Activated naive CD4-positive, alpha-beta T cell treated with anti-CD3 and anti-CD28 coated beads, Interleukin-2, amount 50 U/mL, for 16 hours (primary cell): ENCODE measurements around the gene MYPN.
"Not testable (repeated sequence)": the region's sequence is repeated elsewhere in the genome, so short reads cannot be mapped to it uniquely, and the experiment has no call there.

Experiments
- DNase-seq: peaks from one replicate; pipeline ENCODE4 v3.0.0-alpha.2; 2020

Gene MYPN

GRCh38 chr10:68135922-68136792 lies 26.9 kb downstream of the MYPN start:
- DNase-seq = no peak

DNA sequence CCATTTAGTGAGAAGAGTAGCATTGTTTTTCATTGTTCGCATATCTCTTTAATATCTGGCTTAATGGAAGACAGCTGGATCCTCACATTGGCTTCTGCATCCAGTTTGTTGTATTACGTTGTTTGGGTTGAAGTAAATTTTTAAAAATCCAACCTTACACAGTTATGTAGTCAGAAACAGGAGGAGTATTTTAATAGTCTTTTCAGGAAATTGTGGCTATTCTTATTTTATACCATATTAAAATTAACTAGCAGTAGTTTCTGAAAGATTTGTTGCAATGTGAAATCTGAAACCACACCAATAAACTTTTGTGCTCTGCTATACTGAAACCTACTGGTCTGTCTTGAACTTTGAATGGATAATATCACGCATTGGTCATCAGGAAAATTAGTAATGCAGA lies 27.9 kb downstream of the MYPN start:
- no peak for DNase-seq

GRCh38 chr10:68138526-68138925 lies 29.2 kb downstream of the MYPN start:
- no peak for DNase-seq

DNA sequence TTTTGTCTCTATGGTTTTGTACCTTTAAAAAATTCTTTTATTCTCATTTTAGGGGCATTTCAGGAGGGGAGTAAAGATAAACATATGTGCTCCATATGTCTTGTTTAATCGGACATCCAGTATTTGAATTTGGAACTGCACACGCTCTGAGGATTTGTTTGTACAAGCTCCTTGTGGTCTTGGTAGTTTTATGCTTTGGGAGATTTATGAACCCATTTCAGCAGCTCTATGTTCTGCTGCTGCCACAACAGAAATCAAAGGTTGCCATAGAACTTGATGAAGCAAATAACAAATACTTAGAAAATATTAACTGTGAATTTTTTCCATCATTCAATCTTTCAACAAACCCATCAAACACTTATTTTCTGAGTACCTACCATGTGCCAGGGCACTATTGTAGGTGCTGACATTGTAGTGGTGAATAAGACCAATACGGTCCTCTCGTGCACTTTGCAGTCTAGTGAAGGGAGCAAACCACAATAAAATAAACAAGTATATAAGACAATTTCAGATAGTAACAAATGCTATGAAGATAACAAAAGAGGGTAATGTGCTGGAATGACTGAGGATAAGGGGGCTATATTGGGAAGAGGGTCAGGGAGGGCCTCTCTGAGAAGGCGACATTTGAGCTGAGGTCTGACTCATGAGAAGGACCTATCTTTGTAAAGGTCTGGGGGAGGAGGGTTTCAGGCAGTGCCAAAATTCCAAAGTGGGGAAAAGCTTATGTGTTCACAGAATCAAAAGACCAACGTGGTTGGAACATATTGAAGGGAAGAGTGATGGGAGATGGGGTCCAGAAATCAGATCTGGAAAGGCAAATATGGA lies 30.4 kb downstream of the MYPN start:
- no peak for DNase-seq

DNA sequence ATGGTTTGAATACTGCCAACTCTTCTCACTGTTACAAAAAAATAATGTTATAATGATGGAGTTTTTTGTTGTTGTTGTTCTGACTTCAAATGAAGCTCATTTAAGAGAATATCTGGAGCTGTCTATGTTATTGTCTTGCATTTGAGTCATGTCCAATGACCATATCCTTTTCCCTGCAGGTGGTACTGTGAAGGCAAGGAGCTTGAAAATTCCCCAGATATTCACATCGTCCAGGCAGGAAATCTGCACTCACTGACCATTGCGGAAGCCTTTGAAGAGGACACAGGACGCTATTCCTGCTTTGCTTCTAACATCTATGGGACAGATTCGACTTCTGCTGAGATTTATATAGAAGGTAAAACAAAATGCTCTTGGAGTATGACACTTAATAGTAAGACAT lies 33.5 kb downstream of the MYPN start:
- no peak for DNase-seq

GRCh38 chr10:68144709-68145108 lies 35.4 kb downstream of the MYPN start:
- no peak for DNase-seq

- DNase-seq = no peak
Measured at GRCh38 chr10:68145705-68146104, 36.4 kb downstream of the MYPN start.

DNA sequence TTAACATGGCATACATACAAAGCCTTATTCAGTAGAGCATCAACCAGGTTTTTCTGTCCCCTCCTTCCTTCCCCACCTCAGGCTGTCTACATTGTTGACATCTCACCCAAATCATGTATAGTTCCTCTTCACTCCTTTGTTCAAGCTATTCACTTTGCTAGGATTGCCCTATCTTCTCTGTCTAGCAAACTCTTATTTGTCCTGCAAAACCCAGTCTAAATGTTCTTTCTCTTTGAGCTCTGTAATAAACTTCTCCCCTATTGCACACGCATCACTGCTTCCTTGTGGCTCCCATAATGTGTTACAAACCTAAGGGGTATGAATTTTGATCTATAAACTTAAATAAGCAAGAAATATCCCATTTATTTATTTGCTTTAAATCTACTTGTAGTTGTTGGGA lies 36.8 kb downstream of the MYPN start:
- DNase-seq = no peak

DNA sequence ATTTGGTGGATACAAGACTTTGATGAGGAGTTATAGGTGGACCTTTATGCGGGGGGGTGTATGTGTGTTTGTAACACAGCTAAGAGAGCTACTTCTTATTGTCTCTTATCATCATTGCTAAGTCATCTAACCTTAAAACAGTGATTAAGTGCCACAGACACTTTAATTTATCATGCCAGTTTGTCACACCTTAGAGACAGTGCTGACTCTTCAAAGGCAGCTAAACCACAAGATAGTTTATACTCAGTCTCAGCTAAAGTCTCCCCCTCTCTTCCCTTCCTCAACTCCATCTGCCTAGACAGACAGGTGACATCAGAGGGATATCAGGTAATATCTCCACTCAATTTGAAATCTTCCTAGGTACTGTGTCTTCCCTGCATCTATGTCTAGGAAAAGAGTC lies 42.2 kb downstream of the MYPN start:
- DNase-seq = no peak

DNA sequence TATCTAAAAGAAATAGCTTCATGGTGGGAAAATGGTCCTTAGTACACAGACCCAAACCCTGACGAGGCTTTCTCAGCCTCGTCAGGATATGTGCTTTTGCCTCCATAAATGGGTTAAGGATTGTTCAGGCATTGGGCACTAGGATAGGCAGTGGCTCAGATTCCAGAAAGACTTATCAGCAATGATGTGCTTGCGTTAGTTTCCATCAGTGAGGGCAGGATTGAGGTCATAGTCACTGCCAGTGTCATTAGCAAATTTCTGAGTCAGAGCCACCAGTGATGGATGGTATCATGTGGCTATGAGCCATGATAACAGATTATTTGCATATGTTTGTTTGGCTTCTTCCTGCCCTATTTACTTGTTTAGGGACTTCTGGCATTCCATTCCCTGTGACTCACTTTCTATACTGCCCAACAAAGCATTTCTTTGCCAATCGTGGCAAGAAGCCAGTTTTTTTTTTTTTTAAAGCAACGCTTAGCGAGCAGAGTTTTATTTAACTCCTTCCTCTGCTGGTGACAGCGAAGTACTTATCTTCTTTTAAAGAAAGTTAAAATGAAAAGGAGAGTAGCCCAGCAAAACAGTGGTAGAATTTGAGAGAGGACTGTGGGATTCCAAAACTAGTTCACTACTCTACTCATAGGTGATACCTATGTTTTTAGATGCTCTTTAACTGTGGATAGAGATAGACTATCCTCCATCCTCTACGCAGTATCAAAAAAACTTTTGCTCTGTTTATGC lies 44.4 kb downstream of the MYPN start:
- no peak for DNase-seq

GRCh38 chr10:68154211-68154497 lies 44.9 kb downstream of the MYPN start:
- no peak for DNase-seq

GRCh38 chr10:68155615-68156210 lies 46.4 kb downstream of the MYPN start:
- no peak for DNase-seq

- DNase-seq = peak; percentile 60
Measured at GRCh38 chr10:68156373-68157185, 47.3 kb downstream of the MYPN start.

- not testable (repeated sequence) for DNase-seq
Measured at GRCh38 chr10:68157522-68157921, 48.2 kb downstream of the MYPN start.

- DNase-seq = no peak
Measured at GRCh38 chr10:68158031-68158430, 48.7 kb downstream of the MYPN start.

DNA sequence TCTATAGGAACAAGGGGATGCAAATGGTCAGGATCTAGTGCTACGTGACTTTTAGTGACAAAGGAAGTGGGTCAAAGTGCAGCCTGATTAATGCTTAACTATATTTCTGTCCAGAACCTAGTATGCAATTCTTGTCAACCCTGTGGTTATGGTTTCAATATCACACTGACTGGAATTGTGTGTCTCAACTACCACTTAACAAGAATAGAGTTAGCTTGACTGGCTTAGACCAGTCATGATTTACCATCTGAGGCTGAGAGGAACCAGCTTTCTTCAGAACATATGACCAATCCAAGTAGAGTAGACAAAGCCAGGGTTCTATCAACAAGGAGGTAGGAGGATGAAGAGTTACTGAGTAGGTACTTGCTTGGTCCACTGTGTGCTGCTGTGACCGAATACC lies 54.4 kb downstream of the MYPN start:
- DNase-seq = no peak

- DNase-seq = no peak
Measured at GRCh38 chr10:68165643-68166042, 56.4 kb downstream of the MYPN start.

GRCh38 chr10:68166871-68167585 lies 57.7 kb downstream of the MYPN start:
- DNase-seq = no peak

DNA sequence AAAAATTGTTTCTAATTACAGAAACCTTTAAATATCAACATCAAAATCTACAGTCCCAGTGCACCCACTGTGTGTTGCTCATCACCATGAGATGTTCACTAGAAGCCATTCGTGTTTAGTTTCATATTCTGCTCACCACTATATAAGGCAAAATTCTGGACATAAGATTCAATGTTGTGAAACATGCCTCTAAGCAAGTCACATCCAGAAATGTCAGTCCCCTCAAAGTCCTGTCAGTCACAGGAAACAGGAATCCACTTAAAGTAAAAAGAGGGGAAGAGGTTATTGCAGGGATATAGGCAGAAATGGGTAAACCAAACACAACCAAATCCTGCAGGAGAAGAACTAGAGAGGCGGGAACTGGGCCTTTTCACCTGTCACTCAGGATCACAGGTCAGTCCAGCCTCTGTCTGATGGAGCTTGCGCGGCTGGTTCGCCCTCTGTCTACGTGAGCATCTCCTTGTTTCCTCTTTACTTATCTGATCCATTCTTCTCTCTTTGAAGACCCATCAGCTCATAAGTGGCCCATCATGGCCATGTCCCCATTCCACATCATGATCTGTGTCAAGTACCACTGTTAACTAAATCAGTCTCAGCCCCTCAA lies 58.4 kb downstream of the MYPN start:
- no peak for DNase-seq

DNA sequence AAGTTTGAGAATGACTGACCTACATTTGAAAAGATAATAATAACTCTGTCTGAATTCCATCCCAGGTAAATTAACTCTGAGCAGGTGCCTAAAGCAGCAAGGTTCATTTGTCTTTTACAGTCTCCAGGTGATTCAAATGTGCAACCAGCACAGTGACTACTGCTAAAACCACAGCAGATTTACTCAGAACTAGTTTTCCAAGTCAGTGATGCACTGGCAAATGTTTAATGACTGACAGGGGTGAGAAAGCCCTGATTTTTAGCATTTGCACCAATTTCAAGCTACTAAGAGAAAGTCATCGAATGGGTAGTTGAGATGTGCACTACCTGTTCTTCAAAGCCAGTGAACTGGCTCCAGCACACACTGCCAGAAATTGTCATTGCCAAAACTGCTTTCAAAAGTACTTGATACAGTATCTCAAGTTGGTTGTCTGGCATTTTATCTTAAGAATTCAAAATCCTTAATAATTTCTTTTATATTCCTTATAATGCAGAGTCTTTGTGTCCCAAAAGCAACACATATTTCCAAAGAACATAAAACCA lies 62.3 kb downstream of the MYPN start:
- DNase-seq = no peak

GRCh38 chr10:68172324-68172723 lies 63.0 kb downstream of the MYPN start:
- no peak for DNase-seq
